ENCODE data around the gene USP12.

- no peak for TF ChIP-seq CTCF (IDR thresholded peaks at IDR 0.05)
- TF ChIP-seq POLR2A (IDR thresholded peaks at IDR 0.05): no peak
Measured at GRCh38 chr13:27016875-27017274, 154.7 kb downstream of the USP12 start.

Measured in suprapubic skin (tissue), 3 donors.